Stimulated activated CD4-positive, alpha-beta T cell treated with anti-CD3 and anti-CD28 coated beads, Interleukin-1b, Interleukin-23, amount 100 ng/mL, for 48 hours (primary cell): ENCODE measurements around the gene TRABD.

ENCODE experiments used
- DNase-seq: peaks from one replicate; pipeline ENCODE4 v3.0.0-alpha.2; 2020

The TRABD gene

DNA sequence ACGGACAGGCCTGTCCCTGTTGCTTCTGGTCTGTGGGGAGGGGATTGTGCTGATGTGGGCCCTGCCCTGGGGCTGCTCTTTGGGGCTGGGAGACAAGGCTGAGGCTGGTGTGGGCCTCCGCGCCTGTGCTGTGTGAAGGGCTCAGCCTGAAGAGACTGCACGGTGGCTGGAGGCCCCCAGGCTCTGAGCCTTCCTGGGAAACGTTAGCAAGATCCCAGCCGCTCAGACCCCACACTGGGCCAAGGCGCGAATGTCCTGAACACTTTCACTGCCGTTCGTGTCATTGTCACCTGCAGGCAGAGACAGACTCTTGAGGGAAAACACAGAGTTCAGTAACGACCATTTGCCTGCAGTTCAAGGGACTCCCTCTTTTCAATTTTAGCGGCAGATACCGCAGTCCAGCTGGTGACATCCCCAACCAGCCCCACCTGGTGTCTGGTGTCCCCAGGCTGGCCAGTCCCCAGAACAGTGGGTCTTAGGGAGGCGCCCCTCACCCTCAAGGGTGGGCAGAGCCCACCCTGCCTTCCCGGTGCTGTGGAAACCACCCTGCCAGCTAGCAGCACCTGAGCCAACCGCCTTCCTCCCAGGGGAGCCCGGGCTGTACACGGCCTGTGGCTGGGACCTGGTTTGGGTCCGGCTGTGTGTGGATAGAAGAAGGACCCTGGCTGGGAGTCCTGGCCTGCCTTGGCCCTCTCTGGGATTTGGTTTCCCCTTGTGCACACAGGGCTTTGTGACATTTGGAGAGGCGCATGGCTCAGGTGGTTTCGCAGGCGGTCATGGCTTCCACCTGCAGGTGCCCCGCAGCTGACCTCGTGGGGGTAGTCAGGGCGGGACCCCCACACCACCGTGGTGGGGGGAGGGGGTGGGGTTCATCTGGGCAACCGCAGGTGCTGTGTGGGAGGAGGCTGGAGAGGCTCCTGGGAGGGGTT is 9.5 kb upstream of the TRABD start:
- DNase-seq: no peak

DNA sequence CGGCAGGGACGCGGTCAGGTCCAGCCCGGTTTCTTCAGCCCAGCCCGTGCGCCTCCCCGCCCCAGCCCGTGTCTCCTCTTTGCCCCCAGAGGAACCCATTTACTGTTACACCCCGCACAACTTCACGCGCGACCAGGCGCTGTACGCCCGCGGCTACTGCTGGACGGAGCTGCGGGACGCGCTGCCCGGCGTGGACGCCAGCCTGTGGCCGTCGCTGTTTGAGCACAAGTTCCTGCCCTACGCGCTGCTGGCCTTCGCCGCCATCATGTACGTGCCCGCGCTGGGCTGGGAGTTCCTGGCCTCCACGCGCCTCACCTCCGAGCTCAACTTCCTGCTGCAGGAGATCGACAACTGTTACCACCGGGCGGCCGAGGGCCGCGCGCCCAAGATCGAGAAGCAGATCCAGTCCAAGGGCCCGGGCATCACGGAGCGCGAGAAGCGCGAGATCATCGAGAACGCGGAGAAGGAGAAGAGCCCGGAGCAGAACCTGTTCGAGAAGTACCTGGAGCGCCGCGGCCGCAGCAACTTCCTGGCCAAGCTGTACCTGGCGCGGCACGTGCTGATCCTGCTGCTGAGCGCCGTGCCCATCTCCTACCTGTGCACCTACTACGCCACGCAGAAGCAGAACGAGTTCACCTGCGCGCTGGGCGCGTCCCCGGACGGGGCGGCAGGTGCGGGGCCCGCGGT is 8.7 kb upstream of the TRABD start:
- DNase-seq: no peak

DNA sequence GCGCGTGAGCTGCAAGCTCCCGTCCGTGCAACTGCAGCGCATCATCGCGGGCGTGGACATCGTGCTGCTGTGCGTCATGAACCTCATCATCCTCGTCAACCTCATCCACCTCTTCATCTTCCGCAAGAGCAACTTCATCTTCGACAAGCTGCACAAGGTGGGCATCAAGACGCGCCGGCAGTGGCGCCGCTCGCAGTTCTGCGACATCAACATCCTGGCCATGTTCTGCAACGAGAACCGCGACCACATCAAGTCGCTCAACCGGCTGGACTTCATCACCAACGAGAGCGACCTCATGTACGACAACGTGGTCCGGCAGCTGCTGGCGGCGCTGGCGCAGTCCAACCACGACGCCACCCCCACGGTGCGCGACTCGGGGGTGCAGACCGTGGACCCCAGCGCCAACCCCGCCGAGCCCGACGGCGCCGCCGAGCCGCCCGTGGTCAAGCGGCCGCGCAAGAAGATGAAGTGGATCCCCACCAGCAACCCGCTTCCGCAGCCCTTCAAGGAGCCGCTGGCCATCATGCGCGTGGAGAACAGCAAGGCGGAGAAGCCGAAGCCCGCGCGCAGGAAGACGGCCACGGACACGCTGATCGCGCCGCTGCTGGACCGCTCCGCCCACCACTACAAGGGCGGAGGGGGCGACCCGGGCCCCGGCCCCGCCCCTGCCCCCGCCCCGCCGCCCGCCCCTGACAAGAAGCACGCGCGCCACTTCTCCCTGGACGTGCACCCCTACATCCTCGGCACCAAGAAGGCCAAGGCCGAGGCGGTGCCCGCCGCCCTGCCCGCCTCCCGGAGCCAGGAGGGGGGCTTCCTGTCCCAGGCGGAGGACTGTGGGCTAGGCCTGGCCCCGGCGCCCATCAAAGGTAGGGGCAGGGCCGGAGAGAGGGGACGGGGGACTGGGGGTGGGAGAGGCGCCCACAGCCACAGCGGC is 7.9 kb upstream of the TRABD start:
- DNase-seq: no peak

DNA sequence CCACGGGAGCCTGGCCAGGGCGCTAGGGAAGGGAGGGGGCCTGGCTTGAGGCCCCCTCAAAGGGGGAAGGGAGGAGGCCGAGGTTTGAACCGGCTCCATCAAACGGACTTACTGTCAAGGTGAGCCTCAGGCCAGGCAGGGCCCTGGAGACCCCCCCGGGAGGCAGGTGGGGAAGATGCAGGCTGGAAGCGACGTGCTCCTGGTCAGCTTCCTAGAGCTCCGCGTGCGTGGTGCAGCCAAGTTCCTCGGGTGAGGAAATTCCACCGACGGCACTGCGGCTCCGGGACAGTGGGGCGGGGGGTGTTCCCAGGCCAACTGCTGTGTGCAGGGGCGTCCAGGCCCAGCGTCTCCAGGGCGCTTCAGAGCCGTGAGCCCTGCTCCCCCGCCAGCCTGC is 7.2 kb upstream of the TRABD start:
- DNase-seq: no peak

DNA sequence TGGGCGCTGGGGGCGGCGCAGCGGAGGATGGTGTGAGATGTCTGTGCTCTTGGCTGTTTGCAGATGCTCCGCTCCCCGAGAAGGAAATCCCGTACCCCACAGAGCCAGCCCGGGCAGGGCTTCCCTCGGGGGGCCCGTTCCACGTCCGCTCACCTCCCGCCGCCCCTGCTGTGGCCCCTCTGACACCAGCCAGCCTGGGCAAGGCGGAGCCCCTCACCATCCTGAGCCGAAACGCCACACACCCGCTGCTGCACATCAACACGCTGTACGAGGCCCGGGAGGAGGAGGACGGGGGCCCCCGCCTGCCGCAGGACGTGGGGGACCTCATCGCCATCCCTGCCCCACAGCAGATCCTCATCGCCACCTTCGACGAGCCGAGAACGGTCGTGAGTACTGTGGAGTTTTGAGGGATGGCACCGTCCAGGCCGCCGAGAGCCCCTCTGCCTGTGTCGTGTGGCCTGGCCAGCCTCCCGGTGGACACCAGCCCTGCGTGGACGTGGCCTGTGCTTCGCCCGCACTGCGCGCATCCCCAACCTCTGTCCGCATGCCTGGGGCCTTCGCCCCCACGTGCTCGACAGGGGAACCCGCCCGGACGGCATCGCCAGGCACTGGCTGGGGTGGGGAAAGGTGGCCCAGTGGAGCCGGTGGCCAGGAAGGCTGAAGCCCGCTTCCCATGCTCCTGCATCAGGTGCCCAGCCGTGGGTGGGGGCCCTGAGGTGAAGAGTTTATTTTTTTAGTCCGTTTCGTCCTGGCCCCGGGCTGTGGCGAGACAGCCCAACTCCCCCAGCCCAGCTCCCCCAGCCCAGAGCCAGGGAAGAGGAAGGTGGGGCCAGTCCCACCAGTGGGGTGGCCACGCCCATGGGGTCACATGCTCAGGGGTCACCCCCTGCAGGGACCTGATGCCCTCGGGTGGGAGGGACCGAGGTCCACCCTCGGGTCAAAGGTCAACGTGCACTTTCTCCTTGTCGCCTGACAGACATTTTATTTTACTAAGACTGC is 6.5 kb upstream of the TRABD start:
- DNase-seq: no peak

DNA sequence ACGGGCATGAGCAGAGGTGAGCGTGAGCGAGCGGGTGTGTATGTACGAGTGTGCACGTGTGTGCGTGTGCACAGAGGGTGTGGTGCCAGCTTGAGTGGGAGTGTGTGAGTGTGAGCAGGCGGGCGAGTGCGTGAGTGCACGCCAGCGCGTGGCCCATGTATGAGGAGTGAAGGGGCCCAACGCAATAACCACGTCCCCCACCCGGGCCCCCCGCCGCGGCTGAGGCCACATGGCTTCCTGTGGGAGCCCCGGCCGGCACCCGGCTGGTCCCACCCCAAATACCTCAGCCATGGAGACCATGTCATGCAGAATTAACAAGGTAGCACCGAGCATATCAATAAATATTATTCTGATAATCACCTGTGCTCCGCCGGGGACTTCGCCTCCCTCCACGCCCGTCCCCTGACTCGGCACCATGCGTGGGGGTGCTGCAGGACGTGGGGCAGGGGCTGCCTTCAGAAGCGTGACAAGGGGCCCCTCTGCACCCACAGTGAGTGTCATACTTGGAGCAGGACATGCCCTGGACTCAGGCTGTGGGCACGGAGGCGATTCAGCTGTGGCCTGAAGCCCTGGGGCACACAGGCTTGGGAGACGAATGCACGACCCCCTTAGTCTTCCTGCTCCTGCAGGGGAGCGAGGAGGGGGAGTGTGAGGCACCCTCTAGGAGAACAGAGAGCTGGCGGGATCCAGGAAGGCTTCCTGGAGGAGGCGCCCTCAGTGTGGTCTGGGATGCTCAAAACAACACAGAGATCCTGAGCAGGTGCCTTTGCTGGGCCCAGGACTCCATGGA is 5.6 kb upstream of the TRABD start:
- no peak for DNase-seq

DNA sequence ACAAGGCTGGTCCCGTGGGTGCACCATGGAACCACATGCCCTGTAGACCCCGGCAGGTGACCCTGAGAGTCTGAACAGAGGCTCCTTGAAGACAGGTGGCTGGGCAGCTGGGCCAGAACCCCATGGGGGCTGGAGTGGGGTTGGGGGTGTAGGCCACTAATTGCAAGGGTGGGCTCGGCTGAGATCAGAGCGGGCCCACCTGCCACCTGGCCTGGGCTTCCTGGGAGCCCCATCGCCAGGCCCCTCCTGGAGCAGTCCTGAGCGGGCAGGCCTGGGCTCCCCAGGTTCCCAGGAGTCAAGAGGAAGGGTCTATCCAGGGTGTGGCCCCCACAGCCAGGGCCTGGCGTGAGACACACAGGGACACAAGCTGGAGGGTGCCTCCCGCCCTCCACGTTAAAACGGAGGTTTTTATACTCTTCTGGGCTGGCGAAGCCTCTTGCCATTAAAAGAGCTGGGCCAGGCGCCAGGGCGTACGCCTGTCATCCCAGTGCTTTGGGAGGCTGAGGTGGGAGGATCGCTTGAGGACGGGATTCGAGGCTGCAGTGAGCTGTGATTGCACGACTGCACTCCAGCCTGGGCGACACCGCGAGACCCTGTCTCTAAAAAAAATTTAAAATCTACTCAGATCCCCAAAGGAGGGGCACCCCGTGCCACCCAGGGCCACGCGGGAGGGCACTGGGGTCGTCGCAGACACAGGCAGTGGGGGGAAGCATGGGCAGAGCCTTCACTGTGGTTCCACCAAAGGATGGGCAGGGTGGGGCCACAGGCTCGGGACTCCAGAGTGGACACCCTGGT is 4.8 kb upstream of the TRABD start:
- DNase-seq: no peak

DNA sequence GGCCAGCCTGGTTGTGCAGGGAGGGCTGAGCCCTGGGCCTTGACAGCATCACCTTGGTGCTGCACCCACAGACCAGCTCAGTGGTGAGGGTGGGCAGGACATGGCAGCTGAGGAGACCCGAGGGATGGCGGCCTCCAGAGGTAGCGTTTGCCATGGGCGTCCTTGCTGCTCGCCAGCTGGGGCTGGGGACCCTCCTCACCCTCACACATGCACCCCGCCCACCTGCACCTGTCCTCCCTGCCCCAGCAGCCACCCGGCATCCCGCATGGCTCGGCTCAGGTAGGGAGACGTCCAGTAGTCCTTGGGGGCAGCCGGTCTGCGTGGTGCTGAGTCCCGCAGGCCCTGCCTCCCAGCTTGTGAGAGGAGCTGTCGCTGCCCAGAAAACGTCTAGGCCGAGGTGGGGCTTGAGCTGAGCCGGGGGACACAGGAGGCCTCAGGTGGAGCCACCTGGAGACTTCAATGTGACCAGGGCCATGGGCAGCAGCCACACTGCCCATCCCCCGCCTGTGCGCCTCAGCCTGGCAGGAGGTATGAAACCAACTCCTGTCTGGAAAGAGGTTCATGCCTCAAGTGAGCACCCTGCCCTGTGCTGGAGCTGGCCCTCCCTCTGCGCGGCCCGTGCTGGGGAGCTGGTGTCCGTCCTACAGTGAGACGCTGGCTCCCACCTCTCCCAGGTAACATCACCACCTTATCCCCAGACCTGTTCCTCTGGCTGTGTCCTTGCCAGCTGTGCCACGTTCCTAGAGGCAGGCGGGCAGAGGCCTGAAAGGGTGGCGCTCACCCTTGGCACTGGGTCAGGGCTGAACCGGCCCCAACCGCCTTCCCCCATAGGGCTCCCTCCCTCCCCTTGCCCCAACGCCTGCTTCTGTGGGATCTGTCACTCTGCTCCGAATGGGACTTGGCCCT is 3.3 kb upstream of the TRABD start:
- no peak for DNase-seq

DNA sequence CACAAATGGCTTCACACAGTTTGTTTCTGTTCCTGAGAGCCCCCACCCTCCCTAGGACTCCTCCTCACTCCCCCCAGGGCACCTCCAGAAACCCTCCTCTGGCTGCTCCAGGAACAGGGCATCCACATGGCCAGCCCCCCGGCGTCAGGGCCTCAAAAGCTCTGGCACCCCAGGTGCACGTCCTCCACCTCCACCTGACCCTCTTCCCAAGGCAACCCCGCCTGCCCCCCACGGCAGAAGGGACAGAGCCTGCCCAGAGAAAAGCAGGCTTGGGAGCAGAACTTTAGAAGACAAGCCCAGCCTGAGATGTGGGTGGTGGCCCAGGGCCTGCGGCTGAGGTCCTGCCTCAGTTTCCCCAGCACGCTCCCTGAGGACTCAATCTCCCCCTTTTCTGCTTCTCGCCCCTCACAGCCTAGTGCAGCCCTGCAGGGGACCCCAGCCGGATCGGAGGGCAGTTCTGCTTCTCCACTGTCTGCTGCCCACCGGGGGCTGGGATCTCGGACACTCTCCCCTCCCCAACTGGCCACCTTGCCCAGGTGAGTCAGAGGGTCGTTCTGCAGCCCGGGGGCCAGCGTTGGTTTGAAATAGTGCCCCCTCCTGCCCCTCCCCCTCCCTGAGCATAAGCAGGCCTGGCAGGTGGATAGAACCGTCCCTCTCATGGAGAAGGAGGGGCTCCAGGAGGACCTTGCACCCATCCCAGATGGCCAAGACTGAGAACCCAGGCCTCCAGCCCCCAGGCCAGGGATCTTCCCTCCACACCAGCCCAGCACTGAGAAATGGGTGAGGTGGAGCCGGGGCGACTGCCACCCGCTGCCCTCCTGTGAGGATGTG is 2.4 kb upstream of the TRABD start:
- DNase-seq: no peak

DNA sequence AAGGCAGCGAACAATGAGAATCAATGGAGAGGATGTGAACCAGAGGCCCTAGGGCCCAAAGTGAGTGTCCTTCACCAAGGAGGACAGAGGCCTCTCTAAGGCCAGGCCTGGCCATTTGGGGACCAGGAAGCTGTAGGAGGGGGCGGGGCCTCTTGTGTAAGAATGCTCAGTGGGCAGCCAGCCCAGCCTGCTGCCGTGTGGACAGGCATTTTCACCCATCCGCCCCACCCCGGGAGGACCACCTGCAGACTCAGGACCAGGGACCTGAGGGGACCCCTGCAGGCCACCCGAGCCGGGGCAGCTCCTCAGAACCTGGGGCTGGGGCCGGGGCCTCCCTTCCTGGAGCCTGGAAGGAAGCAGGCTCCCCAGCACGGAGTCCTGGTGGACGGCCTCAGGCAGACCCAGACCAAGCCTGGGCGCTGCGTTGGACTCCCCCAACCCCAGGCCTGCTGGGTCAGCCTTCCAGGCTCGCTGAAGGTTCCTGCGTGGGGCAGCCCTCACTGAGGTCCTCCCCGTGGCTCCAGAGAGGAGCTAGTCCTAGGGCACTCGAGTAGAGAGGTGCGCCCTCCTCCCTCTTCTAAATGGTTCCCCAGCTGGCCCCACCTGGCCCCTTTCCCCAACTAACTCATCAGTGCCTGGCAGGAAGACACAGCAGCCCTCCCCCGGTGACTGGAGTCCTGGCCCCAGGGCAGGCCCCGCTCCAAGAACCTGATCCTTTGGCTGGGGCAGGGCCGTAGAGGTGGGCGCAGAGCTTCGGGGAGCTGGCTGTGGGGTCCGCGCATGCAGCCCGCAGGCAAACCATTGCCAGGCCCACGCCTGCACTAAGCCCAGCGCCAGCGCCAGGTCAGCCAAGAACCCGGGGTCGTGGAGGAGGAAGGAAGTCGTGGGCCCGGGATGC is 1.5 kb upstream of the TRABD start:
- no peak for DNase-seq

DNA sequence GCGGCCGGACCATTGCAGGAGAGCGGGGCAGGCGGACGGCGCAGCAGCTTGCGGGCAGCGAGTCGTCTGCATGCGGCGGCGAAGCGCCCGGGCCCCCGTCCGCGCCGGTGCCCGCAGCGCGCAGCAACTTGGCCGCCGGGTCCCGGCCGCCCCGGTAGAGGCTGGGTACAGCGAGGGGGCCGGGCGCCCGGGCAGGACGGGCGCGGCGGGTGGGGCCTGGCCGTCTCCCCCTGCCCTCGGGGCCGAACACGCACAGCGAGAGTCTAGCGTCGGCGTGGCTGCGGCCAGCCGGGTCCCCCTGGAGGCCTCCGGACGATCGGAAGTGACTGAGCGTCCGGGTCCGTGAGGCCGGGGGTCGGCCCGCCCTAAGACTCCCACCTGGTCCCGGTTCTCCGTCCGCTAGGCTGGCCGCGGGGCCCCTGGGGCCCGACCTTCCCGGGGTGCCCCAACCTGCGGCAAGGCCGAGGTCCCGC is 775 bp upstream of the TRABD start:
- DNase-seq: no peak

DNA sequence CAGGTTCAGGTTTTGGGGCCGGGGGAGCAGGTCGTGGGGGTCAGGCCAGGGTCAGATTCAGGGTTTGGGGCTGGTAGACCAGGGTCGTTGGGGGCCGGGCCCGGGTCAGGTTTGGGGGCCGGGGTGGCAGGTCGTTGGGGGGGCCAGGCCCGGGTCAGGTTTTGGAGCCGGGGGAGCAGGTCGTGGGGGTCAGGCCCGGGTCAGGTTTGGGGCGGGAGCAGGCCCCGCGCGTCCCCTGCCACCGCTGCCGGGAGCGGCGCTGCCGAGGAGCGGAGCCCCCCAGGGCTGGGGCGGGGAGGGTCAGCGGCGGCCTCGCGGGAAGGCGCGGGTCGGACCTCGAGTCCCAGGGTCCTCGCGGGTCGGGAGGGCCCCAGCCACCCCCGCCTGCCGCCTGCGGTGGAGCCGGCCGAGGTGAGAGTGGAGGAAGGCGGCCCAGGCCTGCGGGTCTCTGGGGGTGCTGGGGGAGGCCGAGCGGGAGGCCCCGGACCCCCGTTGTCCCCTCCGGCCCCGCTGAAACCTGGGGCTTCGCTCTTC is 535 bp downstream of the TRABD start:
- DNase-seq: no peak

DNA sequence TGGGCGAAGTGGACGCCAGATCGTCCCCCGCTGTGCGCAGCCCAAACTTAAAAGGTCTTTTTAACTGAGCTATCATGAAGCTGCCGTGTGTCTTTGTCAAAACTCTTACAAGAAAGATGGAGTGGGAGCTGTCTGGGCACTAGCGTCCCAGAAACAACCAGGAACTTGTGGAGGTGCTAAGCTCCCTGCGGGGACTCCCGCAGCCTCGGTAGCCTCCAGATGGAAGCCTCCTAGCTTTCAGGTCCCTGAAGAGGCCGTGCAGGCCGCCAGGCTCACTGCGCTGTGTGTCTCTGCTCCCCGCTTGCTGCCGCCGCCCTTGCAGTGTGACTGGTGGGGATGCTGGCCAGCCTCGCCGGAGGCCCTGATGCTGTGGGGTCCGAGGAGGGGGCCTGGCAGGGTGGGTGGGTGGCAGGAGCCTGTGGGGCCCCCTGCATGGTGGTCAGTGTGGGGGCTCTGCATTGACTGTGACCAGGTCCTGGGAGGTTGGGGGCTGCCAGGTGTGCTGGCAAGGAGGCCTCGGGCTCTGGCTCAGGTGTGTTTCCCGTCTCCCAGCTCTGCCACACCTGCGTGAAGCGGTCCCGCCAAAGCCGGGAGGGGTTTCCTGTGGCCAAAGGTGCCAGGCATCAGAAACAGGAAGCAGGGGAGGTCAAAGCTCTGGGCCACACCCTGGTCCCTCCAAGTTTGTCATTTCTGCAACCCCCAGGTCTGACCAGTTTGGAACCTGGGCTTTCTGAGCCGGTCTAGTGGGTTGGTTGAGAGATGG is 1.2 kb downstream of the TRABD start:
- DNase-seq: no peak

DNA sequence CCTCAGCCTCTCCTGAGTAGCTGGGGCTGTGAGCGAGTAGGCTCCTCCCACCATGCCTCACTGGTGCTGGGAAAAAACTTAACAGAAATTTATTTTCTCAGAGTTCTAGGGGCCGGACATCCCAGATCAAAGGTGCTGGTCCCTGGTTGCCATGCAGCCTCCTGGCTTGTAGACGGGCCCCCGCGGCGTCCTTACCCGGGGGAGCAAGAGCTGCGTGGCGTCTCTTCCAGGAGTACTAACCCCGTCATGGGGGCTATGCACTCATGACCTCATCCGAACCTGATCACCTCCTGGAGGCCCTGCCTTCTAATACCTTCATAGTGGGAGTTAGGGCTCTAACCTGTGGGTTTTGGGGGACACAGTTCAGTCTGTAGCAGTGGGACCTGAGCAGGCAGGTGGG is 2.6 kb downstream of the TRABD start:
- no peak for DNase-seq

DNA sequence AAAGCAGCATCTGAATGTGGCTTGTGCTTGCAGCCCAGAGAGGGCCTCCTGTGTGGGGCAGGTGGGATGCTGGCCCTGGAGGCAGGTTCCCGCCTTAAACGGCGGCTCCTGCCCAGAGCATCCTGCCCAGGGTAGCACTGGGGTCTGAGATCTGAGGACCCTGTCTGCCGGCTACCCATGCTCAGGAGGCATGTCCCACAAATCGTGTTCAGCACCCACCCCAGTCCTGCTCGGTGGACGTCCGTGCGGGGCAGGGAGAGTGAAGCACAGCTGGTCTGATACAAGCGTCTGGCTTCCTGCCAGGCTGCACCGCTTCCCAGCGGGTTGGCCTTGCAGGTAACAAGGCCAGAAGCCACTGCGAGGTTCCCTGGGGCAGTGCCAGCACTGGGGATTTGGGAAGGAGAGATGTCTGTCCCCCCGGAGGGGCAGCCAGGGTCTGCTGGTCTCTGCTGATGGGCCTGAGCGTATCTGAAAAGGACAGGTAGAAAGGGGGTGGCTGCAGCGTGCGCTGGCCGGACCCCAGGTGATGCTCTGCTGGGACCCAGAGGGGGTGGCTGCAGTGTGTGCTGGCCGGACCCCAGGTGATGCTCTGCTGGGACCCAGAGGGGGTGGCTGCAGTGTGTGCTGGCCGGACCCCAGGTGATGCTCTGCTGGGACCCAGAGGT is 3.6 kb downstream of the TRABD start:
- no peak for DNase-seq
